ENCODE results near the gene OCSTAMP. TPM values are rescaled to one million over a fixed set of nuclear protein-coding genes. Genes with fewer than 3 reads are reported as not detected.

Gene OCSTAMP
- total and polyA plus RNA-seq, 2 donors (not counting 3 experiments of a cell fraction or from before 2014, with no cell fraction given) = not detected

DNA sequence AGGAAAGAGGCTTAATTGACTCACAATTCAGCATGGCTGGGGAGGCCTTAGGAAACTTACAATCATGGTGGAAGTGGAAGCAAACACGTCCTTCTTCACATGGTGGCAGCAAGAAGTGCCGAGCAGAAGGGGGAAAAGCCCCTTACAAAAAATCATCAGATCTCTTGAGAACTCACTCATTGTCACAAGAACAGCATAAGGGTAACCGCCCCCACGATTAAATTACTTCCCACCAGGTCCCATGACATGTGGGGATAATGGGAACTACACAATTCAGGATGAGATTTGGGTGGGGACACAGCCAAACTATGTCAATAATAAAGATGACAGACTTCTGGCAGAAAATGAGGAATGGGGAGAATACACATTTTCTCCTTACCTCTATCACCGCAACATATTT lies 20.5 kb upstream of the OCSTAMP start:
- DNase-seq (ENCODE audit: low read depth, low spot score) (no peak), FAIRE-seq (no peak)
- ChIA-PET CTCF (interaction anchor here (1.4 to 3.0 kb wide), 2 partner anchors 8 to 26 kb away, joined by 5 to 13 read pairs; no protein-coding TSS in a partner anchor), POLR2A (no interaction called here)
- Histone ChIP-seq H3K4me2 (ENCODE audit: insufficient read depth, low read length) (no peak overlapping the region), H3K27ac (ENCODE audit: insufficient read depth, low read depth, low read length) (no peak overlapping the region), H2AFZ (ENCODE audit: low read depth, low read length) (no peak overlapping the region), H4K20me1 (replicated peaks; ENCODE audit: control insufficient read depth, extremely low read depth, insufficient read depth, low read length) (no peaks in the 10 kb centered on the region), H3K36me3 (ENCODE audit: control insufficient read depth in 2 of 2, extremely low read depth in 1 of 2, insufficient read depth in 2 of 2, low read length in 2 of 2) (no peaks in the 10 kb centered on the region), H3K27me3 (ENCODE audit: control insufficient read depth in 2 of 2, insufficient read depth in 2 of 2, low read length in 2 of 2) (no peaks in the 10 kb centered on the region), H3K4me3 (replicated peaks in 1 of 3; ENCODE audit: insufficient read depth in 1 of 3, low read depth in 1 of 3, low read length in 3 of 3) (no peak overlapping the region), H3K4me1 (ENCODE audit: control insufficient read depth, extremely low read depth, insufficient read depth, low read length) (peaks cover 3% of the 10 kb centered on the region), H3K9ac (replicated peaks; ENCODE audit: extremely low read depth, insufficient read depth, low read length) (no peak overlapping the region), H3K9me1 (replicated peaks; ENCODE audit: control insufficient read depth, extremely low read depth, insufficient read depth, low read length) (no peaks in the 10 kb centered on the region), H3K9me3 (replicated peaks; ENCODE audit: control insufficient read depth, insufficient read depth, low read length) (no peaks in the 10 kb centered on the region), H3K79me2 (ENCODE audit: control insufficient read depth, insufficient read depth, low read length) (no peaks in the 10 kb centered on the region)
- dilution Hi-C loops (cut with MboI; ENCODE audit: extremely low pct_ligation_motif_present, low sequenced_read_pairs) (no loop called here), intact Hi-C loops (cut with micrococcal nuclease) (no loop called here)
- no TSS peak for BruUV-seq (replicated peaks)
- TF ChIP-seq, protein P1, sequence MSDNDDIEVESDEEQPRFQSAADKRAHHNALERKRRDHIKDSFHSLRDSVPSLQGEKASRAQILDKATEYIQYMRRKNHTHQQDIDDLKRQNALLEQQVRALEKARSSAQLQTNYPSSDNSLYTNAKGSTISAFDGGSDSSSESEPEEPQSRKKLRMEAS (IDR thresholded peaks at IDR 0.05; ENCODE audit: insufficient read depth, insufficient read length) = no peak
- TF ChIP-seq FOS (IDR thresholded peaks at IDR 0.05; ENCODE audit: borderline replicate concordance, insufficient read depth, low read length) (no peak), POLR2A (IDR thresholded peaks at IDR 0.05; ENCODE audit: low read depth, low read length) (no peak), GATA2 (IDR thresholded peaks at IDR 0.05; ENCODE audit: insufficient read depth, insufficient read length, low read depth, low read length) (no peak), POLR2AphosphoS5 (IDR thresholded peaks at IDR 0.05; ENCODE audit: insufficient read depth, low read depth, low read length) (no peak), JUN (IDR thresholded peaks at IDR 0.05; ENCODE audit: borderline replicate concordance, insufficient read depth, insufficient read length, low read depth) (no peak), MYC (IDR thresholded peaks at IDR 0.05; ENCODE audit: low read depth, low read length) (no peak), EZH2 (IDR thresholded peaks at IDR 0.05; ENCODE audit: borderline replicate concordance, low read depth, low read length, severe bottlenecking) (no peak)
- TF ChIP-seq, protein P2, sequence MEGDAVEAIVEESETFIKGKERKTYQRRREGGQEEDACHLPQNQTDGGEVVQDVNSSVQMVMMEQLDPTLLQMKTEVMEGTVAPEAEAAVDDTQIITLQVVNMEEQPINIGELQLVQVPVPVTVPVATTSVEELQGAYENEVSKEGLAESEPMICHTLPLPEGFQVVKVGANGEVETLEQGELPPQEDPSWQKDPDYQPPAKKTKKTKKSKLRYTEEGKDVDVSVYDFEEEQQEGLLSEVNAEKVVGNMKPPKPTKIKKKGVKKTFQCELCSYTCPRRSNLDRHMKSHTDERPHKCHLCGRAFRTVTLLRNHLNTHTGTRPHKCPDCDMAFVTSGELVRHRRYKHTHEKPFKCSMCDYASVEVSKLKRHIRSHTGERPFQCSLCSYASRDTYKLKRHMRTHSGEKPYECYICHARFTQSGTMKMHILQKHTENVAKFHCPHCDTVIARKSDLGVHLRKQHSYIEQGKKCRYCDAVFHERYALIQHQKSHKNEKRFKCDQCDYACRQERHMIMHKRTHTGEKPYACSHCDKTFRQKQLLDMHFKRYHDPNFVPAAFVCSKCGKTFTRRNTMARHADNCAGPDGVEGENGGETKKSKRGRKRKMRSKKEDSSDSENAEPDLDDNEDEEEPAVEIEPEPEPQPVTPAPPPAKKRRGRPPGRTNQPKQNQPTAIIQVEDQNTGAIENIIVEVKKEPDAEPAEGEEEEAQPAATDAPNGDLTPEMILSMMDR (IDR thresholded peaks at IDR 0.05; ENCODE audit: extremely low read depth in 1 of 2, insufficient read depth in 1 of 2, low read depth in 1 of 2, low read length in 2 of 2) = no peak

Data from endothelial cell of umbilical vein (primary cell).